Measurements from ENCODE around the gene EIF4EBP2. TPM values are rescaled to one million over a fixed set of nuclear protein-coding genes. Genes with fewer than 3 reads are reported as not detected.

The EIF4EBP2 gene
- total RNA-seq, 1 experiment from 2014 or later = 166 TPM

DNA sequence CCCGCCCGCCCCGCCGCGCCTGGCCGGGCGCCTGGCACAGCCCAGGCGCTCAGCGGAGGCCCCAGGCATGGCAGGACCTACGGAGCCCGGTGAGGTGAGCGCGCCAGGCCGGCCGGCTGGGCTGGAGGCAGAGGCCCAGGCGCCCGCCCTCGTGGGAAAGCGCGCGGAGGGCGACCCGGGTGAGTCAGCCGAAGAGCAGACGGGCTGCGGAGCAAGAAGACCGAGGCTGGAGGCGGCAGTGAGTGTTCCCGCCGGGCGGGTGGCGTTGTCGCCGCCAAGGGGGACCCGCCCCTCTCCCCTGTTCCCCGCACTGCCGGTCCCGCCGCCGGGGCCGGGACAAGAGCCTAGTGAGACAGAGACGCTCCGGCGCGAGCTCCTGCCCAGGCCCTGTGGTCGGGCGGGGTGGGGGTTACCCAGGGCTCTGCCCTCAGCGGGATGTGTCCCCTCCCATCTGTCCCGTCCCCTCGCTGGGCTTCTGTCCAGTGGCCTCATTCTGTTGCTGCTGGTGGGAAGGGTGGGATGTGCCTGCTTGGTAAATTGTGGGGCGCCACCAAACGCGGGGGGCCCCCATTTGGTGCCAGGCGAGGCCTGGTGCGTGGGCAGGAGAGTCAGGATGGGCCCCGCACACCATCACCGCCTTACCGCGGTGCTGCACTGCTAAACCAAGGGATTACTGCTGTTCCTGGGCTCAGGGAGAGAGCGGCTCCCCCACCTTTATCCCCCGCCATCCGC is 54.5 kb downstream of the EIF4EBP2 start:
- DNase-seq = no peak
- Histone ChIP-seq H3K9me3 (no peaks in the 10 kb centered on the region), H3K4me1 (peaks cover 14% of the 10 kb centered on the region), H3K36me3 (ENCODE audit: control insufficient read depth, insufficient read depth, low read length) (no peaks in the 10 kb centered on the region), H3K27me3 (replicated peaks; ENCODE audit: control insufficient read depth, insufficient read depth, low read length) (no peaks in the 10 kb centered on the region), H3K4me3 (ENCODE audit: low read depth, low read length) (no peak overlapping the region)
- CTCF ChIA-PET = interaction anchor here (2.3 kb wide), 1 partner anchor 12 kb away, joined by 6 read pairs; no protein-coding TSS in a partner anchor
- Mint-ChIP-seq H3K4me3 (ENCODE audit: unreplicated experiment) (no peak overlapping the region), H3K36me3 (ENCODE audit: insufficient read depth, unreplicated experiment) (no peaks in the 10 kb centered on the region), H3K9me3 (ENCODE audit: unreplicated experiment) (no peaks in the 10 kb centered on the region), H3K27me3 (ENCODE audit: insufficient read depth, unreplicated experiment) (no peaks in the 10 kb centered on the region), H3K27ac (ENCODE audit: unreplicated experiment) (no peak overlapping the region), H3K4me1 (ENCODE audit: low read depth, unreplicated experiment) (peaks cover 18% of the 10 kb centered on the region)
- intact Hi-C loops (cut with micrococcal nuclease; ENCODE audit: unreplicated experiment) = no loop called here
- no TSS peak for BruUV-seq (replicated peaks)
- POLR2A ChIA-PET = no interaction called here
- TF ChIP-seq, protein P1, sequence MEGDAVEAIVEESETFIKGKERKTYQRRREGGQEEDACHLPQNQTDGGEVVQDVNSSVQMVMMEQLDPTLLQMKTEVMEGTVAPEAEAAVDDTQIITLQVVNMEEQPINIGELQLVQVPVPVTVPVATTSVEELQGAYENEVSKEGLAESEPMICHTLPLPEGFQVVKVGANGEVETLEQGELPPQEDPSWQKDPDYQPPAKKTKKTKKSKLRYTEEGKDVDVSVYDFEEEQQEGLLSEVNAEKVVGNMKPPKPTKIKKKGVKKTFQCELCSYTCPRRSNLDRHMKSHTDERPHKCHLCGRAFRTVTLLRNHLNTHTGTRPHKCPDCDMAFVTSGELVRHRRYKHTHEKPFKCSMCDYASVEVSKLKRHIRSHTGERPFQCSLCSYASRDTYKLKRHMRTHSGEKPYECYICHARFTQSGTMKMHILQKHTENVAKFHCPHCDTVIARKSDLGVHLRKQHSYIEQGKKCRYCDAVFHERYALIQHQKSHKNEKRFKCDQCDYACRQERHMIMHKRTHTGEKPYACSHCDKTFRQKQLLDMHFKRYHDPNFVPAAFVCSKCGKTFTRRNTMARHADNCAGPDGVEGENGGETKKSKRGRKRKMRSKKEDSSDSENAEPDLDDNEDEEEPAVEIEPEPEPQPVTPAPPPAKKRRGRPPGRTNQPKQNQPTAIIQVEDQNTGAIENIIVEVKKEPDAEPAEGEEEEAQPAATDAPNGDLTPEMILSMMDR (IDR thresholded peaks at IDR 0.05; ENCODE audit: insufficient read depth in 1 of 2, low read depth in 1 of 2, low read length in 1 of 2, severe bottlenecking in 1 of 2, unreplicated experiment in 1 of 2) = no peak

DNA sequence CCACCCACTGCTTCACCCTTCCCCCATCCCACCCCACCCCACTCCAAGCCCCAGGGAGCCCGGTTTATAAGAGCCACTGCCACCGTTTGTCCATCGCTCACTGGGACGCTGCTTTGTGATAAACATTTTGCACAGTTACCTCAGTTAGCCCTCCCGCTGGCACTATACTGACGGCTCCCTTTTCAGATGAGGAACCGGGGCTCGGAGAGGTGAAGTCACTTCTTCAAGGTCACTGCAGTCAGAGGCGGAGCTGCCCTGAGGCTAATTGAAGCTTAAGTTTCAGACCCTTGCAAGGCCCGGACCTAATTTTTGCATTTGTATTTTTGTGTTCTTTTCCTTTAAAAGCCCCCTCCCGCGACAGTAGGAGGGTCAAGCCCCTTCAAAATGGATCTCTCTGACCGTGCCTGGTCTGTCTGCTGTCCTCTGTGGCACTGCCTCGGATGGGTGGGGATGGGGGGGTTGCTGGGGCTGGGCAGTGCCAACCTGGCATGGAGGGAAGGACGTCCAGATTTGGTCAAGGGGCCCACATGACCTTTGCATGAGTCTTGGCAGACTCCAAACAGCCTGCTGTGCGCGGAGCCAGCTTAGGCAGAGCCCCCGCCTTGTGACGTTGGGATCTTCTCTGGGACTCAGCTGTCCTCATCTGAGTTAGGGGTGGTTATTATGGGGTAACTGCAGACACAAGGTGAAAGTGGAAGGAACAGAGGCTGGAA is 55.3 kb downstream of the EIF4EBP2 start:
- intact Hi-C loops (cut with micrococcal nuclease; ENCODE audit: unreplicated experiment) = no loop called here
- BruUV-seq (replicated peaks) = no TSS peak
- Mint-ChIP-seq H3K4me3 (ENCODE audit: unreplicated experiment) (no peak overlapping the region), H3K27me3 (ENCODE audit: insufficient read depth, unreplicated experiment) (no peaks in the 10 kb centered on the region), H3K36me3 (ENCODE audit: insufficient read depth, unreplicated experiment) (no peaks in the 10 kb centered on the region), H3K9me3 (ENCODE audit: unreplicated experiment) (no peaks in the 10 kb centered on the region), H3K4me1 (ENCODE audit: low read depth, unreplicated experiment) (peaks cover 18% of the 10 kb centered on the region), H3K27ac (ENCODE audit: unreplicated experiment) (no peak overlapping the region)
- H3K4me3 ChIP-seq (ENCODE audit: low read depth, low read length) = no peak overlapping the region
- POLR2A ChIA-PET = no interaction called here
- CTCF ChIA-PET = interaction anchor here (1.5 kb wide), 1 partner anchor 81 kb away, joined by 3 read pairs; no protein-coding TSS in a partner anchor
- DNase-seq = no peak
- no peaks in the 10 kb centered on the region for H3K27me3 ChIP-seq (replicated peaks; ENCODE audit: control insufficient read depth, insufficient read depth, low read length)
- TF ChIP-seq, protein P1 (IDR thresholded peaks at IDR 0.05; ENCODE audit: insufficient read depth in 1 of 2, low read depth in 1 of 2, low read length in 1 of 2, severe bottlenecking in 1 of 2, unreplicated experiment in 1 of 2) = no peak
- H3K4me1 ChIP-seq = peaks cover 10% of the 10 kb centered on the region
- H3K36me3 ChIP-seq (ENCODE audit: control insufficient read depth, insufficient read depth, low read length) = no peaks in the 10 kb centered on the region
- no peaks in the 10 kb centered on the region for H3K9me3 ChIP-seq

DNA sequence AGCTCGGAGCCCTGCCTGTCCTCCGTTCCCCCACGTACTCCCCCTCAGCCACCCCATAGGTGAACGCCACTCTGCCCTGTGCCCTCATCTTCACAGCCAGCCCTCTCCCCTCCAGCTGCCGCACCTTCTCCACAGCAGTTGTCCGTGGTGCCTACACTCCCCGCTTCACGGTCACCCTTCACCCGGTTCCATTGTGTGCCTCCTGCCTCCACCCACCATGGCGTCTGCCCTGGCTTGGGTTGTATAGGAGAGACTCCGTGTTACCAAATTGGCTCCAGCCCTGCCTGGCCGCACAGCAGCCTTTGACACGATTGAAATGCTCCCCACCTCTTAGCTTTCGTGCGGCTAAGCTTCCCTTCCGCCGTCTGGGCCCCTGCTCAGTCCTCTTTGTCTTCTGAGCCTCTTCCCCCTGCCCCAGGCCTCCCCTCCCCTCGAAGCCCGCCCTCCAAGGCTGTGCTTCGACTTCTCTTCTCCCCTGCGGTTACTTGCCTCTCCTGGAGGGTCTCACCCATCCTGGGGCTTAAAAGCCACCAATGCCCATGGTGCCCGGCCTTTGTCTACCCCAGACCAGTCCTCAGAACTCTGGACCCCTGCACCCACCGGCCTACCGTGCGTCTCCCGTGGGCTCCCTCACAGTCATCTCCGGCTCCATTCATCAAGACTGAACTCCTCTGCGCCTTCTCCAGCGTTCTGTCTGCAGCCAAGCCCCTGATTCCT is 56.0 kb downstream of the EIF4EBP2 start:
- H3K9me3 ChIP-seq = no peaks in the 10 kb centered on the region
- H3K27me3 ChIP-seq (replicated peaks; ENCODE audit: control insufficient read depth, insufficient read depth, low read length) = no peaks in the 10 kb centered on the region
- Mint-ChIP-seq H3K4me3 (ENCODE audit: unreplicated experiment) (no peak overlapping the region), H3K4me1 (ENCODE audit: low read depth, unreplicated experiment) (peaks cover 18% of the 10 kb centered on the region), H3K27me3 (ENCODE audit: insufficient read depth, unreplicated experiment) (no peaks in the 10 kb centered on the region), H3K9me3 (ENCODE audit: unreplicated experiment) (no peaks in the 10 kb centered on the region), H3K36me3 (ENCODE audit: insufficient read depth, unreplicated experiment) (no peaks in the 10 kb centered on the region), H3K27ac (ENCODE audit: unreplicated experiment) (peak overlapping the region; percentile 2)
- peaks cover 10% of the 10 kb centered on the region; the same call in 1 of the 2 replicates for H3K4me1 ChIP-seq
- intact Hi-C loops (cut with micrococcal nuclease; ENCODE audit: unreplicated experiment) = no loop called here
- BruUV-seq (replicated peaks) = no TSS peak
- ChIA-PET POLR2A (no interaction called here), CTCF (interaction anchor here (0.6 to 1.5 kb wide), 2 partner anchors 81 to 295 kb away, joined by 3 read pairs; no protein-coding TSS in a partner anchor)
- no peaks in the 10 kb centered on the region for H3K36me3 ChIP-seq (ENCODE audit: control insufficient read depth, insufficient read depth, low read length)
- TF ChIP-seq, protein P1 (IDR thresholded peaks at IDR 0.05; ENCODE audit: insufficient read depth in 1 of 2, low read depth in 1 of 2, low read length in 1 of 2, severe bottlenecking in 1 of 2, unreplicated experiment in 1 of 2) = no peak
- no peak for DNase-seq
- H3K4me3 ChIP-seq (ENCODE audit: low read depth, low read length) = no peak overlapping the region
